ENCODE data around the gene FILIP1. TPM values are rescaled to one million over a fixed set of nuclear protein-coding genes. Genes with fewer than 3 reads are reported as not detected.

The FILIP1 gene
- total RNA-seq, 1 donor from 2014 or later = 22.9 TPM

- no peak for DNase-seq (ENCODE audit: low spot score)
Measured at GRCh38 chr6:75344021-75344420, 149.6 kb downstream of the FILIP1 start.

- no peak for DNase-seq (ENCODE audit: low spot score)
Measured at GRCh38 chr6:75337835-75338580, 155.6 kb downstream of the FILIP1 start.

GRCh38 chr6:75334266-75335040 is 159.1 kb downstream of the FILIP1 start:
- DNase-seq (ENCODE audit: low spot score) = no peak

- DNase-seq (ENCODE audit: low spot score) = no peak
Measured at GRCh38 chr6:75333676-75334200, 159.9 kb downstream of the FILIP1 start.

- DNase-seq (ENCODE audit: low spot score) = no peak
Measured at GRCh38 chr6:75331151-75331550, 162.4 kb downstream of the FILIP1 start.

- DNase-seq (ENCODE audit: low spot score) = no peak
Measured at GRCh38 chr6:75329703-75330102, 163.9 kb downstream of the FILIP1 start.

- no peak for DNase-seq (ENCODE audit: low spot score)
Measured at GRCh38 chr6:75327807-75328206, 165.8 kb downstream of the FILIP1 start.

- DNase-seq (ENCODE audit: low spot score) = no peak
Measured at GRCh38 chr6:75326557-75327258, 166.9 kb downstream of the FILIP1 start.

GRCh38 chr6:75318900-75319299 is 174.7 kb downstream of the FILIP1 start:
- DNase-seq (ENCODE audit: low spot score) = no peak

GRCh38 chr6:75317503-75318206 is 175.9 kb downstream of the FILIP1 start:
- DNase-seq (ENCODE audit: low spot score) = no peak

GRCh38 chr6:75315978-75316377 is 177.6 kb downstream of the FILIP1 start:
- no peak for DNase-seq (ENCODE audit: low spot score)

- no peak for DNase-seq (ENCODE audit: low spot score)
Measured at GRCh38 chr6:75308250-75308988, 185.2 kb downstream of the FILIP1 start.

- no peak for DNase-seq (ENCODE audit: low spot score)
Measured at GRCh38 chr6:75307364-75308004, 186.1 kb downstream of the FILIP1 start.

- DNase-seq (ENCODE audit: low spot score) = no peak
Measured at GRCh38 chr6:75306064-75306463, 187.5 kb downstream of the FILIP1 start.

GRCh38 chr6:75305573-75305972 is 188.0 kb downstream of the FILIP1 start:
- DNase-seq (ENCODE audit: low spot score) = no peak

- no peak for DNase-seq (ENCODE audit: low spot score)
Measured at GRCh38 chr6:75302280-75302679, 191.3 kb downstream of the FILIP1 start.

GRCh38 chr6:75301537-75301936 is 192.1 kb downstream of the FILIP1 start:
- no peak for DNase-seq (ENCODE audit: low spot score)

- no peak for DNase-seq (ENCODE audit: low spot score)
Measured at GRCh38 chr6:75301088-75301487, 192.5 kb downstream of the FILIP1 start.

GRCh38 chr6:75300531-75300855 is 193.1 kb downstream of the FILIP1 start:
- no peak for DNase-seq (ENCODE audit: low spot score)

- no peak for DNase-seq (ENCODE audit: low spot score)
Measured at GRCh38 chr6:75299801-75300530, 193.6 kb downstream of the FILIP1 start.
